NT2/D1 (cell line): ENCODE measurements around the gene SPEM1.

Source experiments
- SUZ12 ChIP-seq: IDR thresholded peaks from 2 replicates; pipeline ENCODE4 v1.6.1; 2011; ENCODE audit not compliant: insufficient read length, insufficient read depth; ENCODE audit errors: extremely low read depth
- YY1 ChIP-seq: IDR thresholded peaks from 2 replicates; pipeline ENCODE4 v1.6.1; 2011; ENCODE audit not compliant: insufficient read length, insufficient read depth
- ZNF274 ChIP-seq: IDR thresholded peaks from 2 replicates; pipeline ENCODE4 v1.6.1; 2011; ENCODE audit warnings: mild to moderate bottlenecking, low read depth, low read length

DNA sequence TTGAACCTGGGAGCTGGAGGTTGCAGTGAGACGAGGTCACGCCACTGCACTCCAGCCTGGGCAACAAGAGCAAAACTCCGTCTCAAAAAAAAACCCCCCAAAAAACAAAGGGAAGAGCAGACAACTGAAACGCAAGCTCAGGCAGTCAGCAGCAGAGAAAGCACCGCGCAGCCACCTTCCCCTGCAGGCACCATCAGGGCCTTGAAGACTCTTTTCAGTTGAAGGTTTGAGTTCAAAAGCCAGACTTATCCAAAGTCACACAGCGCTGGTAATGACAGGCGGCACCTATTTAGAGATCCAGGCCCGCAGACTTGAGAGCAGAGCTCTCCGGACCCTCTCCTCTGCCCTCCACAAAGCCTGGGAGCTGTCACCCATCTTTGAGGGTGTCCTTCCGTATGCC lies 48.2 kb downstream of the SPEM1 start:
- TF ChIP-seq YY1 (no peak), SUZ12 (no peak), ZNF274 (no peak)
